Cardiac muscle cell (in vitro differentiated cells and primary cell): Measurements from ENCODE around the gene EGLN1. TPM values are rescaled to one million over a fixed set of nuclear protein-coding genes. Genes with fewer than 3 reads are reported as not detected.
A peak's percentile ranks its signal among the peaks of the same experiment; 100 is the strongest.

Source experiments
- DNase-seq, 2 donors: peaks; one replicate each; pipeline versions ENCODE4 v3.0.0 to v3.0.0-alpha.2; 2010 to 2017; ENCODE audit warnings: low read depth in 1 of 2, low spot score in 1 of 2
- H3K27ac ChIP-seq: fragments of 200-600 bp; sonication (generic); 2 replicates; pipeline ENCODE4 v1.5.1; 2016
- H3K27me3 ChIP-seq: fragments of 200-600 bp; sonication (generic); 2 replicates; pipeline ENCODE4 v1.6.0; 2016; ENCODE audit warnings: control low read depth
- H3K36me3 ChIP-seq: fragments of 200-600 bp; sonication (generic); 2 replicates; pipeline ENCODE4 v1.5.1; 2016; ENCODE audit warnings: control low read depth
- H3K4me1 ChIP-seq: fragments of 200-600 bp; sonication (generic); 2 replicates; pipeline ENCODE4 v1.8.1; 2017; ENCODE audit warnings: low read depth, mild to moderate bottlenecking, mixed run types
- H3K4me3 ChIP-seq: fragments of 200-600 bp; sonication (generic); 2 replicates; pipeline ENCODE4 v1.5.1; 2016; ENCODE audit warnings: mild to moderate bottlenecking
- H3K9me3 ChIP-seq: fragments of 200-600 bp; sonication (generic); 2 replicates; pipeline ENCODE4 v1.5.1; 2017; ENCODE audit warnings: low read depth, mild to moderate bottlenecking, control low read depth
- CTCF ChIP-seq: IDR thresholded peaks from 2 replicates; pipeline ENCODE4 v1.5.1; 2012; ENCODE audit warnings: low read depth, mild to moderate bottlenecking, low read length
- polyA plus RNA-seq: library from polyadenylated mRNA; unstranded; fragments of >200 nt; fragmentation: Nextera tagmentation; extraction: Ambion mirVana; gene quantifications from 2 replicates; pipeline ENCODE4 v1.2.1, GENCODE V29; 2016
- total RNA-seq: library from RNA; depleted of rRNA; stranded (reverse); fragments of >200 nt; gene quantifications from 2 replicates; pipeline ENCODE4 v1.2.3, GENCODE V29; 2016

EGLN1 gene
- total and polyA plus RNA-seq, 2 experiments from 2014 or later = 54.0 to 67.6 TPM

DNA sequence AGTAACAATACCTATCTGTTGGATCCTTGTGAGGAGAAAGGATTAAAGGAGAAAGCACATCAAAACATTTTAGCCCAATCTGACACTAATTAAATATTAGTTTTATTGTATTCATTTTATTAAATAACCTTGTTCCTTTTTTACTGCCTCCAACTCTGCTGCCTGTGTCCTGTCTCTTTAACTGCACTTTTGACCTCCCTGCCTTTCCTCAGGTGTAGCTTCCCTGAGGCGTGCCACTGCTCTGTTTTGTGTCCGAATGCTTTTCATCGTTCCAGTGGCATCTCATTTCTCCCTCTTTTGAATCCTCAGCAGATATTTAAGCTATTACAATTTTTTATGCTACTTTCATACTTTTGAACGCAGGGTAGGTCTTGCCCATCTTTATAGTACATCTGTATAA, 73.6 kb downstream of the EGLN1 start:
- H3K27me3 ChIP-seq = no peaks in the 10 kb centered on the region
- TF ChIP-seq CTCF = no peak
- H3K36me3 ChIP-seq = peaks cover 30% of the 10 kb centered on the region
- no peak overlapping the region for H3K4me3 ChIP-seq
- H3K9me3 ChIP-seq = no peaks in the 10 kb centered on the region
- DNase-seq = no peak
- H3K27ac ChIP-seq = no peak overlapping the region
- H3K4me1 ChIP-seq = no peaks in the 10 kb centered on the region

GRCh38 chr1:231347961-231348360, 74.1 kb downstream of the EGLN1 start:
- no peak overlapping the region for H3K27ac ChIP-seq
- H3K9me3 ChIP-seq = no peaks in the 10 kb centered on the region
- H3K36me3 ChIP-seq = peaks cover 30% of the 10 kb centered on the region
- TF ChIP-seq CTCF = no peak
- no peak for DNase-seq
- no peaks in the 10 kb centered on the region for H3K27me3 ChIP-seq
- no peaks in the 10 kb centered on the region for H3K4me1 ChIP-seq
- H3K4me3 ChIP-seq = no peak overlapping the region

- Histone ChIP-seq H3K4me3 (no peak overlapping the region), H3K4me1 (peaks cover 18% of the 10 kb centered on the region), H3K9me3 (no peaks in the 10 kb centered on the region), H3K27ac (no peak overlapping the region), H3K27me3 (no peaks in the 10 kb centered on the region), H3K36me3 (peaks cover 9% of the 10 kb centered on the region)
- no peak for DNase-seq
- TF ChIP-seq CTCF = no peak
Measured at GRCh38 chr1:231340328-231341013, 81.6 kb downstream of the EGLN1 start.

DNA sequence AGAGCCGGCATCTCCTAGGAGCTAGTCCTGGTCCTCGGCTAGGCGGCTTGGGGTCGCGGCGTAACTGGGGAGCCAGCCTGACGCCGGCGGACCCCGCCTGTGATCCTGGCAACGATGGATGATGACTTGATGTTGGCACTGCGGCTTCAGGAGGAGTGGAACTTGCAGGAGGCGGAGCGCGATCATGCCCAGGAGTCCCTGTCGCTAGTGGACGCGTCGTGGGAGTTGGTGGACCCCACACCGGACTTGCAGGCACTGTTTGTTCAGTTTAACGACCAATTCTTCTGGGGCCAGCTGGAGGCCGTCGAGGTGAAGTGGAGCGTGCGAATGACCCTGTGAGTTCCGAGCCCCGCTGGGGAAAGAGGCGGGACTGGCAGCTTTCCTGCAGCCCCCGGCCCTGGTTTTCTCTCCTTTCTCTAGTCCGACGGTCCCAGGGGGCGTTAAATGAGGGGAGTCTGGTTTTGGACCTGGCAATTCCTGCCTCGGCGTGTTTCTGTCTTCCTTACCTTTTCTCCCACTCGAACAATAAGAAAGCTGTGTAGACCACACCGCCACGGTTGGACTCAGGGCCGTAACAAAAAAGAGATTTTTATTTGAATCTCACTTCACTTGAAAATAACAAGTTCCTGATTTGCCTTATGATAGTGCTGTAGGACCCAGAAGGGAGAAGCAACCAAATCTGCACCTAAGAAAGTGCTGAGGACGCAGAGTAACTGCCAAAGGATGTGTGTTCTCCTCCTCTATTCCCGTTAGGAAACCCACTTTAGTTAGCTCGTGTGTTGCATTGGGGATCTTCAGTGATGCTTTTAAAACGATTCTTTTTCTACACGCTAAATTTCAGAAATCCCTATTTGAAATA, 83.6 kb downstream of the EGLN1 start, which contains the start of gene SPRTN:
Gene SPRTN, plus strand, starts transcription at position 24 of the 859 bp plus-strand sequence. Its CDS starts 91 bp downstream, at position 115.
- TF ChIP-seq CTCF = no peak
- Histone ChIP-seq H3K27ac (peak within 1 kb of the TSS; percentile 93), H3K4me3 (peak within 1 kb of the TSS; percentile 62), H3K9me3 (no peaks in the 10 kb centered on the region), H3K4me1 (peaks cover 36% of the 10 kb centered on the region), H3K27me3 (no peaks in the 10 kb centered on the region), H3K36me3 (no peaks in the 10 kb centered on the region)
- DNase-seq = peak in 1 of 2 donors; percentile 93

- peak within 1 kb of the TSS; percentile 62 for H3K4me3 ChIP-seq
- H3K4me1 ChIP-seq = peaks cover 43% of the 10 kb centered on the region
- no peaks in the 10 kb centered on the region for H3K27me3 ChIP-seq
- peak; percentile 97 to 98 for DNase-seq
- H3K36me3 ChIP-seq = no peaks in the 10 kb centered on the region
- H3K9me3 ChIP-seq = no peaks in the 10 kb centered on the region
- peak within 1 kb of the TSS; percentile 93 for H3K27ac ChIP-seq
- peak; percentile 4 for TF ChIP-seq CTCF
Measured at GRCh38 chr1:231337472-231338269, 84.4 kb downstream of the EGLN1 start, which contains the start of gene EXOC8. TSS of gene EXOC8 (minus strand) at chr1:231337852. CDS start at chr1:231337745, 107 bp downstream.
